Activated naive CD8-positive, alpha-beta T cell (primary cell): Measurements from ENCODE around the gene XRN2.

Experiments
- H3K27ac Mint-ChIP-seq: one replicate; pipeline ENCODE4 v1.8.0; 2021; ENCODE audit warnings: mixed read lengths
- H3K27me3 Mint-ChIP-seq: one replicate; pipeline ENCODE4 v1.8.0; 2021; ENCODE audit warnings: mixed read lengths
- H3K36me3 Mint-ChIP-seq: one replicate; pipeline ENCODE4 v1.8.0; 2021; ENCODE audit warnings: mixed read lengths
- H3K4me1 Mint-ChIP-seq: one replicate; pipeline ENCODE4 v1.8.0; 2021; ENCODE audit warnings: low read depth, mixed read lengths
- H3K4me3 Mint-ChIP-seq: one replicate; pipeline ENCODE4 v1.8.0; 2021; ENCODE audit warnings: mild to moderate bottlenecking, mixed read lengths
- H3K9me3 Mint-ChIP-seq: one replicate; pipeline ENCODE4 v1.8.0; 2021; ENCODE audit warnings: low read depth, mixed read lengths

Gene XRN2

DNA sequence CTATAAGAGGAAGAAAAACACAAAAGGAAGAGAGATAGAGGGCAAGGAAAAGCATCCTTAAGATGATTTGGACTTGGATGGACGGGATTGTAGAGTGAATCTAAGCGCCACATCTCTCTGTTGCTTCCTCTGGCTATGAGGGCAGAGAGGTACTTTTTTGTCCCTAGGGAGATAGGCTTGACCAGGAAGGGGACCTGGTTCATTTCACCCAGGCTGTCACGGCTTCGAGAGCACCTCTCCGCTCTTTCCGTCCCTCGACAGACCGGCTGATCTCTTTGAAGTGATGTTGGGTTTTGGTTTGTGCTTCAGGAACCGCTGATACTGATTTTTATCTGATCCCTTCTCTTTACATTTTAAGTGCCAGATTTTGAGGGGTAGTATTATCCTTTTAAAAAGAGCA lies 74.6 kb downstream of the XRN2 start:
- no peaks in the 10 kb centered on the region for H3K27me3 Mint-ChIP-seq
- no peak overlapping the region for H3K27ac Mint-ChIP-seq
- peaks cover 6% of the 10 kb centered on the region for H3K4me1 Mint-ChIP-seq
- no peaks in the 10 kb centered on the region for H3K9me3 Mint-ChIP-seq
- H3K36me3 Mint-ChIP-seq: peaks cover 5% of the 10 kb centered on the region
- no peak overlapping the region for H3K4me3 Mint-ChIP-seq

DNA sequence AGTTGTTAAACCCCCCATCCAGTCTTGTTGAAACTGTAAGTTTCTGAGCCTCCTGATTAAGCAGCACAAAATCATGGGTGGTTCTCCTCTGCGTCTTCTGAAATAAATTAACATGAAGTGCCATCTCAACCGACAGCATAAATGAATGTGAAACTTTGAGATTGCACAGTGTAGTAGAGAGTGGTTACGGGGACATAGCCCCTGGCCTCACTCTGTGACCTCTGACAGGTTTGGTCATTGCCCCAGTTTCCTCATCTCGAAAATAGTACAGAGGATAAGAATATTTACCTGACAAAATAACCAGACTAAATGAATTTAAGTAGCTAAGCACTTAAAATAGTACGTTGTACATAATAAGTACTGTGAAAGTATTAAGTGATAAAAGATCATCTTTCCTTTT lies 75.1 kb downstream of the XRN2 start:
- Mint-ChIP-seq H3K4me1 (peaks cover 6% of the 10 kb centered on the region), H3K27me3 (no peaks in the 10 kb centered on the region), H3K9me3 (no peaks in the 10 kb centered on the region), H3K27ac (no peak overlapping the region), H3K36me3 (peaks cover 5% of the 10 kb centered on the region), H3K4me3 (no peak overlapping the region)

DNA sequence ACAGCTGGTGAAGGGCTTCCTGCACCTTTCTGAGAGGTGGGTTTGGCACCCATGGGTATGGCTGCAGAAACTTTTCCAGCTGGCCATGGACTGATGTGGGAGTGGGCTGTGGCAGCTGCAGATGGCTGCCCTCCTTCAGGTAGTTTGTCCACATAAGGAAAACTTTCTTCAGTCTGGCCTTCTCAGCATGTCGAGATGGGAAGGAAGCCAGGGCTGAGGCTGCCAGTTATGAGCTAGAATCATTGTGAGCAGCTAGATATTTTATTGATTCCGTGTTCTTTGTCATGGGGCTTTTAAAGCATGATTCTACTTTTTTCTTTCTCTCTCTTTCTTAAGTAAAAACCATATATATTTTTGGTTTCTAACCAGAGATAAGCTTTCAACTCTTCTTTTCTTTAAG lies 77.6 kb downstream of the XRN2 start:
- no peaks in the 10 kb centered on the region for H3K9me3 Mint-ChIP-seq
- H3K27me3 Mint-ChIP-seq: no peaks in the 10 kb centered on the region
- no peak overlapping the region for H3K4me3 Mint-ChIP-seq
- H3K27ac Mint-ChIP-seq: no peak overlapping the region
- peaks cover 1% of the 10 kb centered on the region for H3K4me1 Mint-ChIP-seq
- peaks cover 5% of the 10 kb centered on the region for H3K36me3 Mint-ChIP-seq

DNA sequence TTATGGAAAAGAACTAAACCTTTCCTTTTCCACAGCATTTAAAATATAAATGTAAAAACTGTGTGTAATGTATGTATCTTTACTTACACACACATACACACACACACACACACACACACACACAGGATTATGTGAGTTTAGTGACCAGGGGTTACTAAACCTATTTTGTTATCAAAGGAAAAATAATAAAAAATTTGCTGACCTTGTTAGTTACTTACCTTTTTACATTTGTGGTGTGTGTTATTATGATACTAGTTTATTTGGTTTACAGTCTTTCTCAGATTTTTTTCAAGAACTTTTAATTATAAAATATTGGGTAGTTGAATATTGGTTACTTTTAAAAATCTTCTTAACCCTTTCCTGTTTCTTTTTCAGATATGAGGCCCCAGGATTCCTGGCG lies 78.5 kb downstream of the XRN2 start:
- H3K9me3 Mint-ChIP-seq: no peaks in the 10 kb centered on the region
- H3K4me1 Mint-ChIP-seq: peaks cover 1% of the 10 kb centered on the region
- H3K36me3 Mint-ChIP-seq: peaks cover 8% of the 10 kb centered on the region
- no peak overlapping the region for H3K4me3 Mint-ChIP-seq
- no peak overlapping the region for H3K27ac Mint-ChIP-seq
- no peaks in the 10 kb centered on the region for H3K27me3 Mint-ChIP-seq

DNA sequence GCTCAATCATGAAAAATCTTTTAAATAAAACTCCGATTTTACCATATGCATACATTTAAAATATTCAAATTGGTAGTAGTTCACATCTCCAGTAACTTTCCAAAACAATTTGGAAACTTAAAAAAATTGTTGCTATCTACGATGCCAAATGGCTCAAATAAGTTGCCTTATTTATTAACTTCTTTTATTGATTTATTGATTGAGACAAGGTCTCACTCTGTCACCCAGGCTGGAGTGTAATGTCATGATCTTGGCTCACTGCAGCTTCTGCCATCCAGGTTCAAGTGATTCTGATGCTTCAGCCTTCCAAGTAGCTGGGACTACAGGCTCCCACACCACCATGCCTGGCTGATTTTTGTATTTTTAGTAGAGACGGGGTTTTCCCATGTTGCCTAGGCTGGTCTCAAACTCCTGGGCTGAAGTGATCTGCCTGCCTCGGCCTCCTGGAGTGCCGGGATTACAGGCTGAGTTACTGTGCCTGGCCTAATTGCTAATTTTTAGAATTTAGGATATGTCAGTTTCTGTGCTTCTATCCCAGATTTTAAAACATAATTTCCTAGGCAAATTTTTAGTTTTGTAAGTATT lies 81.3 kb downstream of the XRN2 start:
- H3K27me3 Mint-ChIP-seq: no peaks in the 10 kb centered on the region
- H3K27ac Mint-ChIP-seq: no peak overlapping the region
- H3K36me3 Mint-ChIP-seq: peaks cover 22% of the 10 kb centered on the region
- no peaks in the 10 kb centered on the region for H3K9me3 Mint-ChIP-seq
- no peak overlapping the region for H3K4me3 Mint-ChIP-seq
- no peaks in the 10 kb centered on the region for H3K4me1 Mint-ChIP-seq

DNA sequence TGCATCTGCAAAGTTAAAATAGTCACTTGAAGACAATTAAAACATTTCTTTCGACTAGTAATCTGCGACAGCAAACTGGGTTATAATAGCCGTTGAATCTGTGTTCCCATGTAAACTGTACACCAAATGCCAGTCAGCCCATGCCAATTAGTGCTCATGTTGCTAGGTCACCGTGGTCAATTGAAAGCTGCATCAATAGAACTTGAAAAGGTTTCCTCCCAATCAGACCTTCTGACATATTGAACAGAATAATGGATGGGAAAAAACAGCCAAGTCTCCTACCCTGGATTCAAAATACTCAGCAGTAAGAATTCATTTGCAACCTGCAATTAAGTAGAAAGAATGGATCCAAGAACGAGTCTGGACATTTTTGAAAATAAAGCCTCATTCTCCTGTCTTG lies 83.0 kb downstream of the XRN2 start:
- peaks cover under 1% of the 10 kb centered on the region for H3K4me1 Mint-ChIP-seq
- H3K36me3 Mint-ChIP-seq: peaks cover 27% of the 10 kb centered on the region
- peaks cover 3% of the 10 kb centered on the region for H3K27me3 Mint-ChIP-seq

DNA sequence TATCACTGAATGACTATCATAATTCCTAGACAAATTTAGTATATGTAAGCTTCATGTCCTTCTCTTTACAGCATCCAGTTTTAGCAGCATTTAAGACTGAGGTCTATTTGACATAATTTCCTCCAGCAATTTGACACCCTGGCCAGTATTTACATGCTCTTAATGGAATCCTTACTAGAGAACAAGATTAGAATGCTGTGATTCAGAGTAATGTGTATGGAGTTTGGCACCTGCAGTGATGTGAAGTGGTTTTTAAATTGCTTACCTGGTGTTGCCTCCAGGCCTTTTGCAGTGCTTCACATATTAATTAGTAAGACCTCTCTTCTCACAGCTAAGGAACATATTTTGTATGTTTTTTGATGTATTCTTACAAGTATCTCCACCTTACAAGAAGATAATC lies 84.4 kb downstream of the XRN2 start:
- H3K36me3 Mint-ChIP-seq: peaks cover 28% of the 10 kb centered on the region
- no peak overlapping the region for H3K27ac Mint-ChIP-seq
- H3K27me3 Mint-ChIP-seq: peaks cover 13% of the 10 kb centered on the region

More for the DNA sequence above, 83.0 kb downstream of the XRN2 start:
- Mint-ChIP-seq H3K4me3 (no peak overlapping the region), H3K27ac (no peak overlapping the region), H3K9me3 (no peaks in the 10 kb centered on the region)

DNA sequence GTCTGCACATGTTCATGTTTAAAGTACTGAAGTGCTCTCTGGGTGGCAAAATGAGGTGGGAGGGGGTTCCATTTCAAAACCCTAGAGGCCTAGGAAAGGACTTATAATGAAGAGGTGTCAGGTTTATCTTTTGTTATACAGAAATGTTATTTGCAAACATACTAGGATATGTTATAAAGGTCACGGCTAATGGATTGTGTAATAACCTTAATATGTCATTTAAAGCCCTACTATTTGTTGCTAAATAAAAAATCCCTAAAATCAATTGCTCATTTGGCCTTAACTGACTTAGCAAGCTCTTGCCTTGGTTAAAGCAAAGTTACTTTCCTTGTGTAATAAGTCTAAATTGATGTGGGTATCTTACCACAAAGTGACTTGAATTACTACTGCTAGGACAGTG lies 85.4 kb downstream of the XRN2 start:
- Mint-ChIP-seq H3K4me3 (no peak overlapping the region), H3K4me1 (peaks cover 17% of the 10 kb centered on the region), H3K36me3 (peaks cover 30% of the 10 kb centered on the region), H3K27ac (no peak overlapping the region), H3K9me3 (no peaks in the 10 kb centered on the region), H3K27me3 (peaks cover 23% of the 10 kb centered on the region)

More for the DNA sequence above, 84.4 kb downstream of the XRN2 start:
- H3K9me3 Mint-ChIP-seq: no peaks in the 10 kb centered on the region
- H3K4me3 Mint-ChIP-seq: no peak overlapping the region
- peaks cover 9% of the 10 kb centered on the region for H3K4me1 Mint-ChIP-seq

DNA sequence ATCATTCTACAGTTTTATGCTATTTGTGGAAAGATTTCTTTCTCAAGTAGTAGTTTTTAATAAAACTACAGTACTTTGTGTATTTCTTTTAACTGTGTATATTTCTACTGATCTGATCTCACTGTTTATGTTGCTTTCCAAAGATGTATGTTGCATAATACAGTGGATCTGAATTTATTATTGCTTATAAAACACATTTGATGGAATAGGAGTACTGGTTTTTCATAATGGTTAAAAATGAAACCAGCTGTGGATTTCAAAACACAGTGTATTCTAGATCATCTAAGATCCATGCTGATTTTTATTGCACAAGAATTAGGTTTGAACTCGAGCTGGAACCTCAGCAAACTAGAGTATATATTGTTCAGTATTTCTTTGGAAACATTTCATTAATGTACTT lies 86.2 kb downstream of the XRN2 start:
- Mint-ChIP-seq H3K36me3 (peaks cover 30% of the 10 kb centered on the region), H3K27me3 (peaks cover 26% of the 10 kb centered on the region), H3K4me3 (no peak overlapping the region), H3K27ac (no peak overlapping the region), H3K4me1 (peaks cover 17% of the 10 kb centered on the region), H3K9me3 (no peaks in the 10 kb centered on the region)

DNA sequence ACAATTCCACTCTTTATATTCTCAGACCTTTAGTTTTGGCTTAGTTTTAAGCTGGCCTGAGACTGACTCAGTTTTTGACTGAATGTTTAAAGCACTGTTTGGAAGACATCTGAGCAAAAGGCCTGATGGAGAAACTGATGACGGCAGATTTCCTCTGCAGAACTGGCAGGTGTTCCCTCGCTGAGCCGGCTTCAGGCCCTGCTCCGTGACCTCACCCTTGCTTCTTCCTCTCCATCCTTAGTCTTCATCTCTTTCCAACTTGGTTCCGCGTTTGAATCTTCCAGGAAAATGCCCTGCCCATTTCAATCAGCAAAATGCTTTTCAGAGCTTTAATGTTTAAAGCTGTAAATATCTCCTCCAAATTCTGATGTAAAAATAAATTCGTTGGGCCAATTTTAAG lies 87.6 kb downstream of the XRN2 start:
- peaks cover 24% of the 10 kb centered on the region for H3K4me1 Mint-ChIP-seq
- H3K27ac Mint-ChIP-seq: no peak overlapping the region
- peaks cover 35% of the 10 kb centered on the region for H3K27me3 Mint-ChIP-seq
- H3K36me3 Mint-ChIP-seq: peaks cover 30% of the 10 kb centered on the region
- H3K9me3 Mint-ChIP-seq: no peaks in the 10 kb centered on the region
- H3K4me3 Mint-ChIP-seq: no peak overlapping the region

DNA sequence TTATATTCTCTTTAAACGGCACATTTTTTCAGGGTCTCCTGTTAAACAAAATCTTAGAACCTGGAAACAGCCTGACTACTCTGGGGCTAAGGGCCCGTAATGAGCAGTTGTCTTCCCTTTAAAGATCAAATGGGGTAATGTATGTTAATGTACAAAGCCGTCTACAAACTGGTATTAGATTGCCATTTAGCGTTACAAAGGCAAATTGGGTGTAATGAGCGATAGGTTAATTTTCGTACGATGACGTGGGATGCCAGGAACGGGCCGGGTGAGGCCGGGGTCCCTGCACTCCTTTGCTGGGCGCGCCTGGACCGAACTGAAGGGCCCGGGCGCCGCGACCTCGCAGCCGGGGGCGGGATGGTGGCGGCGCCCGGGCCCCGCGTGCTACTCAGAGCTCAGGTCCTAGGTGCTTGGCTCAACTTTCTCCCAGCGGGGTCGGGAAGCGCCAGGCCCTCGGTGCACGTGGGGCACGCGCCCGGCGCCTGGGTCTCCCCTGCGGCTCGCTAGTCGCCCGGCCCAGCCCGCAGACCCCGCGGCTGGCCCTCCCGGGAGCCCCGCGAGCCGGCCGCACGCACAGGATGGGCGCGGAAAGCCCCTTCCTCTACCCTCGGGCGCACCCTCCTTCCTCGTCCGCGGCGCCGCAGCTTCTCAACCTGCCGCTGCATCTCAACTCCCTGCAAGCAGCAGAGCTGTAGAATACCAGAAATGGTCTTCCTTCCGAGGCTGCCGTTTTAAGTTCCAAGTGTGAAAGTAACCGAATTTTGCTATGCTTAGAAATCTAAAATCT lies 88.2 kb downstream of the XRN2 start:
- H3K27ac Mint-ChIP-seq: no peak overlapping the region
- peaks cover 30% of the 10 kb centered on the region for H3K36me3 Mint-ChIP-seq
- H3K9me3 Mint-ChIP-seq: no peaks in the 10 kb centered on the region
- H3K4me1 Mint-ChIP-seq: peaks cover 24% of the 10 kb centered on the region
- H3K27me3 Mint-ChIP-seq: peaks cover 35% of the 10 kb centered on the region
- no peak overlapping the region for H3K4me3 Mint-ChIP-seq

DNA sequence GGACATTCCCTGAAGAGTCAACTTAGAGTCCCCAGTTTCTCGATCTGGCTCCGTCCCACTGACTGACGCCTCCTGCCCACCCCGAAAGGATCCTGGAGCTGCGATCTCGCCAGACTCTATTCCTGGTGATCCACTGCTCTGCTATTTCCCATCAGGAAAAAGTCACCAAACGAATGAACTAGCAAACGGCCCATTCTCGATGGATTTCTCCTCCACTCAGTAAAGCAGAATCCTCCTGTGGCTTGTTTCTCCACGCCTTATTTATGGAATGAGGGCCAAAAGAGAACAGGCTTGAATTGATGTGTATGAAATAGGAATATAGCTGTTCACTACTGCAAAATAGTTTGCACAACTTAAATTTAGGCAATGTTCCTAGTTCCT lies 88.8 kb downstream of the XRN2 start:
- Mint-ChIP-seq H3K4me1 (peaks cover 24% of the 10 kb centered on the region), H3K4me3 (no peak overlapping the region), H3K9me3 (no peaks in the 10 kb centered on the region), H3K36me3 (peaks cover 24% of the 10 kb centered on the region), H3K27ac (peak overlapping the region; percentile 50), H3K27me3 (peaks cover 35% of the 10 kb centered on the region)

DNA sequence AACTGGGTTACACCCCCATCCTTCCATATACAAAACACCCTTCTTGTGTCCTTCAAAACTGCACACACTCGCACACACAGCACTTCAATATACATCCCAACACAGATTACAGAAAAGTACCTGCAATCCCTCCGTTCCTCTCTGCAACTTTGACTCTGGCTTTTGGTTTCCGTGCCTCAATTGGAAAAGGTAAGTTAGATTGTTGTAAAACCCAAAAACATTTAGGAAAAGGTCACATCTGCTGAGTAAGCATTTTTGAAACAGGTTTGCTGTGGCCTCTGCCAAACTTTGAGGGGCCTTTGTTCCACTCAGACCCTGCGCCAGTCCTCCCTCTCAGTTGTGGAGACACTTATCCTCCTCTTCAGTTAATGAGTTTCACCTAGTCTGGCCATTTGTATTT lies 90.0 kb downstream of the XRN2 start:
- H3K27me3 Mint-ChIP-seq: peaks cover 37% of the 10 kb centered on the region

DNA sequence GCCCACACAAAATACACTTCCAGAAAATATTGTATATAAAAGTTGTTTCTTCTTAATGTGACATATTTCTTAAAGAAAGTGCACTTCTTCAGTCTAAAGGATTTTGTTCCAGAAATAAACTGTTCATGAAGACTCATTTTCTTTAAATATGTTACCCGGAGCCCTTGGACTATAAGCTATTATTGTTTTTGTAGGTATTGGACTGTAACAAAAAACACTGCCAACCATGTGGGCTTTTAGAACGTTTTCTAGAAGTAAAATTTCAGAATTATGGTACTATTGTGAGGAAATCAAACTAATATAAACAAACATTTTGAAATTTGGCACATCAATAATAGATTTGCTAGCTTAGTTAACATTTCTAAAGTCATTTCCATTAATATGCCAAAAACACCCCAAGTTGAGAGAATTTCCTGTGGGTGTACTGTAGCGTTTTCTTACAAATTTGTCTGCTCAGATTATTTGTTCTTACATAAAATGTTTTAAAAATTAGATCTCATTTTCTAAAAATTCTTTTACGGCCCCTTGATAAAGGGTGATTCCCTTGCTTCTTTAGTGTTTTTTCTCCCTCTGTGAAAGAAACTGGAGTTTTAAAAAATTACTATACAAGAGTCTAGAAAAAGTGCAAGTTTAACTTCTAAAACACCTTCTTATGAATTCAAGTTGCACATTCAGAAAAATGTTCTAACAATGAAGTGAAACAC lies 90.8 kb downstream of the XRN2 start:
- H3K4me1 Mint-ChIP-seq: peaks cover 30% of the 10 kb centered on the region
- peaks cover 7% of the 10 kb centered on the region for H3K9me3 Mint-ChIP-seq
- no peak overlapping the region for H3K4me3 Mint-ChIP-seq
- peaks cover 46% of the 10 kb centered on the region for H3K27me3 Mint-ChIP-seq
- peaks cover 17% of the 10 kb centered on the region for H3K36me3 Mint-ChIP-seq
- no peak overlapping the region for H3K27ac Mint-ChIP-seq

More for the DNA sequence above, 90.0 kb downstream of the XRN2 start:
- no peak overlapping the region for H3K4me3 Mint-ChIP-seq
- H3K4me1 Mint-ChIP-seq: peaks cover 28% of the 10 kb centered on the region
- H3K27ac Mint-ChIP-seq: no peak overlapping the region
- peaks cover 16% of the 10 kb centered on the region for H3K36me3 Mint-ChIP-seq
- no peaks in the 10 kb centered on the region for H3K9me3 Mint-ChIP-seq

DNA sequence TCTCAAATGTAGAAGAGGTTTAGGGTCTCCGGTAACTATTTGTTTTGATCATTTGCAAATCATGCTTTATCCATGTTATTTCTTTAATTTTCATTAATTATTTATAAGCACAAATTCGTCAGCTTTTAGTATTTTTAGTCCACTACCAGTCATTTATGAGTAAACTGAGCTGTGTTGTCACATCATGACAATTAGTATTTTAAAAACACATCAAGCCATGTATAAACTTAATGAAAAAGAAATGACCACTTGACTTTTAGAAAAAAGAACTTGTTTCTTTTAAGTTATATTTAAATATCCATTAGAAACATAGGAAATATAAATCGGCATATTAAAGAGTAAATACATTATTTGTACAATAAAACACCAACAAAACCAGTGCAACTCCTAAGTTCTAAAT lies 91.4 kb downstream of the XRN2 start:
- Mint-ChIP-seq H3K27ac (no peak overlapping the region), H3K4me3 (no peak overlapping the region), H3K36me3 (peaks cover 18% of the 10 kb centered on the region), H3K4me1 (peaks cover 30% of the 10 kb centered on the region), H3K9me3 (peaks cover 9% of the 10 kb centered on the region), H3K27me3 (peaks cover 51% of the 10 kb centered on the region)
